Activated CD4-positive, alpha-beta T cell treated with anti-CD3 and anti-CD28 coated beads for 36 hours (primary cell): Measurements from ENCODE around the gene GABRP. TPM values are rescaled to one million over a fixed set of nuclear protein-coding genes. Genes with fewer than 3 reads are reported as not detected.
"Not testable (repeated sequence)": the region's sequence is repeated elsewhere in the genome, so short reads cannot be mapped to it uniquely, and the experiment has no call there.

Source experiments
- ATAC-seq: fragments of 200-7000 bp; cut with Tn5 transposase; one replicate; pipeline ENCODE4 v1.10.0; 2021; ENCODE audit warnings: mild to moderate bottlenecking, moderate library complexity
- CTCF ChIA-PET: fragments of 350-600 bp; sonication (Branson Sonifier 250); formaldehyde crosslinking; loops from one replicate; lab custom pipeline; 2021; ENCODE audit warnings: antibody characterized with exemption; lab: Charles Lee
- POLR2A ChIA-PET: fragments of 350-600 bp; sonication (Branson Sonifier 250); formaldehyde crosslinking; loops from one replicate; lab custom pipeline; 2021; ENCODE audit warnings: antibody characterized with exemption, inconsistent platforms; lab: Charles Lee
- DNase-seq: peaks from one replicate; pipeline ENCODE4 v3.0.0-alpha.2; 2020
- H3K27ac Mint-ChIP-seq: one replicate; pipeline ENCODE4 v1.8.0; 2021; ENCODE audit warnings: mixed read lengths
- H3K27me3 Mint-ChIP-seq: one replicate; pipeline ENCODE4 v1.8.0; 2021; ENCODE audit warnings: mixed read lengths
- H3K36me3 Mint-ChIP-seq: one replicate; pipeline ENCODE4 v1.8.0; 2021; ENCODE audit warnings: low read depth, mixed read lengths
- H3K4me1 Mint-ChIP-seq: one replicate; pipeline ENCODE4 v1.8.0; 2021; ENCODE audit warnings: mixed read lengths
- H3K4me3 Mint-ChIP-seq: one replicate; pipeline ENCODE4 v1.8.0; 2021; ENCODE audit warnings: mild to moderate bottlenecking, moderate library complexity, mixed read lengths
- H3K9me3 Mint-ChIP-seq: one replicate; pipeline ENCODE4 v1.8.0; 2021; ENCODE audit warnings: low read depth, mixed read lengths
- intact Hi-C, 2 experiments: fragments of 100-400 bp; cut with DNase I in 1 of 2; cut with micrococcal nuclease in 1 of 2; formaldehyde crosslinking; loops; one replicate each; pipeline versions ENCODE4 v1.14.2 to v1.15.1; 2022 to 2024; cut with DNase I, micrococcal nuclease
- total RNA-seq, 2 experiments: library from RNA; stranded (reverse); gene quantifications; one replicate each; pipeline ENCODE4 v1.2.3, GENCODE V29; 2021

Gene GABRP
- total RNA-seq, 2 experiments from 2014 or later, result not detected

- ATAC-seq, result no peak
- intact Hi-C loops, result loop anchor here (5.0 to 10.0 kb wide), 3 partner anchors 398 to 1295 kb away; no protein-coding TSS in a partner anchor
- peaks cover 37% of the 10 kb centered on the region for H3K27me3 Mint-ChIP-seq
Measured at GRCh38 chr5:170746961-170747340, 36.6 kb upstream of the GABRP start.

GRCh38 chr5:170747357-170747756 lies 36.2 kb upstream of the GABRP start:
- DNase-seq (no peak), ATAC-seq (no peak)
- intact Hi-C loops, result loop anchor here (5.0 to 10.0 kb wide), 3 partner anchors 397 to 1295 kb away; no protein-coding TSS in a partner anchor
- no peak overlapping the region for H3K4me3 Mint-ChIP-seq
- CTCF ChIA-PET, result no interaction called here
- H3K27me3 Mint-ChIP-seq, result peaks cover 36% of the 10 kb centered on the region
- peaks cover 2% of the 10 kb centered on the region for H3K4me1 Mint-ChIP-seq
- POLR2A ChIA-PET, result no interaction called here
- no peaks in the 10 kb centered on the region for H3K9me3 Mint-ChIP-seq
- H3K36me3 Mint-ChIP-seq, result no peaks in the 10 kb centered on the region
- H3K27ac Mint-ChIP-seq, result no peak overlapping the region

More at GRCh38 chr5:170746961-170747340, 36.6 kb upstream of the GABRP start:
- H3K27ac Mint-ChIP-seq, result no peak overlapping the region
- peaks cover 2% of the 10 kb centered on the region for H3K4me1 Mint-ChIP-seq
- no peak for DNase-seq
- POLR2A ChIA-PET, result no interaction called here
- CTCF ChIA-PET, result interaction anchor here (0.7 to 2.6 kb wide), 2 partner anchors 45 to 853 kb away, joined by 3 to 10 read pairs; no protein-coding TSS in a partner anchor
- H3K4me3 Mint-ChIP-seq, result no peak overlapping the region
- no peaks in the 10 kb centered on the region for H3K36me3 Mint-ChIP-seq
- H3K9me3 Mint-ChIP-seq, result no peaks in the 10 kb centered on the region

- intact Hi-C loops, result loop anchor here (5.0 to 10.0 kb wide), 3 partner anchors 397 to 1294 kb away; no protein-coding TSS in a partner anchor
- CTCF ChIA-PET, result interaction anchor here (0.7 kb wide), 1 partner anchor 334 kb away, joined by 3 read pairs; no protein-coding TSS in a partner anchor
Measured at GRCh38 chr5:170747851-170748250, 35.7 kb upstream of the GABRP start.

GRCh38 chr5:170748951-170749471 lies 34.5 kb upstream of the GABRP start:
- Mint-ChIP-seq H3K36me3 (no peaks in the 10 kb centered on the region), H3K4me3 (no peak overlapping the region), H3K4me1 (peaks cover 2% of the 10 kb centered on the region), H3K27me3 (peaks cover 27% of the 10 kb centered on the region), H3K9me3 (no peaks in the 10 kb centered on the region), H3K27ac (no peak overlapping the region)
- DNase-seq (no peak), ATAC-seq (no peak)
- POLR2A ChIA-PET, result no interaction called here
- CTCF ChIA-PET, result no interaction called here
- intact Hi-C loops, result loop anchor here (5.0 to 10.0 kb wide), 3 partner anchors 396 to 1293 kb away; no protein-coding TSS in a partner anchor

More at GRCh38 chr5:170747851-170748250, 35.7 kb upstream of the GABRP start:
- no peaks in the 10 kb centered on the region for H3K36me3 Mint-ChIP-seq
- H3K27me3 Mint-ChIP-seq, result peaks cover 38% of the 10 kb centered on the region
- H3K4me1 Mint-ChIP-seq, result peaks cover 2% of the 10 kb centered on the region
- ATAC-seq (no peak), DNase-seq (no peak)
- no peak overlapping the region for H3K27ac Mint-ChIP-seq
- POLR2A ChIA-PET, result no interaction called here
- H3K4me3 Mint-ChIP-seq, result no peak overlapping the region
- H3K9me3 Mint-ChIP-seq, result no peaks in the 10 kb centered on the region

GRCh38 chr5:170749911-170750431 lies 33.6 kb upstream of the GABRP start:
- Mint-ChIP-seq H3K36me3 (no peaks in the 10 kb centered on the region), H3K4me3 (no peak overlapping the region), H3K27me3 (peaks cover 22% of the 10 kb centered on the region), H3K9me3 (no peaks in the 10 kb centered on the region), H3K4me1 (no peaks in the 10 kb centered on the region), H3K27ac (no peak overlapping the region)
- intact Hi-C loops, result loop anchor here (5.0 to 10.0 kb wide), 3 partner anchors 395 to 1292 kb away; no protein-coding TSS in a partner anchor
- POLR2A ChIA-PET, result no interaction called here
- CTCF ChIA-PET, result no interaction called here
- no peak for DNase-seq
- ATAC-seq, result no peak

- ChIA-PET CTCF (interaction anchor here (0.6 kb wide), 1 partner anchor 117 kb away, joined by 4 read pairs; no protein-coding TSS in a partner anchor), POLR2A (no interaction called here)
- DNase-seq (no peak), ATAC-seq (no peak)
- Mint-ChIP-seq H3K4me1 (no peaks in the 10 kb centered on the region), H3K36me3 (no peaks in the 10 kb centered on the region), H3K9me3 (no peaks in the 10 kb centered on the region), H3K27me3 (peaks cover 20% of the 10 kb centered on the region), H3K27ac (no peak overlapping the region), H3K4me3 (no peak overlapping the region)
- intact Hi-C loops, result no loop called here
Measured at GRCh38 chr5:170750791-170751190, 32.7 kb upstream of the GABRP start.

- H3K4me1 Mint-ChIP-seq, result no peaks in the 10 kb centered on the region
- H3K4me3 Mint-ChIP-seq, result no peak overlapping the region
- H3K27me3 Mint-ChIP-seq, result peaks cover 15% of the 10 kb centered on the region
- H3K36me3 Mint-ChIP-seq, result no peaks in the 10 kb centered on the region
- DNase-seq (no peak), ATAC-seq (no peak)
- intact Hi-C loops, result no loop called here
- no peaks in the 10 kb centered on the region for H3K9me3 Mint-ChIP-seq
- ChIA-PET POLR2A (no interaction called here), CTCF (interaction anchor here (0.5 kb wide), 1 partner anchor 262 kb away, joined by 3 read pairs; no protein-coding TSS in a partner anchor)
- H3K27ac Mint-ChIP-seq, result no peak overlapping the region
Measured at GRCh38 chr5:170751631-170752030, 31.9 kb upstream of the GABRP start.

GRCh38 chr5:170752257-170753215 lies 31.0 kb upstream of the GABRP start:
- Mint-ChIP-seq H3K9me3 (no peaks in the 10 kb centered on the region), H3K4me3 (no peak overlapping the region), H3K27me3 (peaks cover 8% of the 10 kb centered on the region), H3K27ac (no peak overlapping the region), H3K4me1 (no peaks in the 10 kb centered on the region), H3K36me3 (no peaks in the 10 kb centered on the region)
- ATAC-seq (no peak), DNase-seq (no peak)
- CTCF ChIA-PET, result interaction anchor here (0.7 kb wide), 1 partner anchor 36 kb away, joined by 3 read pairs; no protein-coding TSS in a partner anchor
- intact Hi-C loops, result no loop called here
- POLR2A ChIA-PET, result no interaction called here

- ChIA-PET CTCF (no interaction called here), POLR2A (no interaction called here)
- no peaks in the 10 kb centered on the region for H3K36me3 Mint-ChIP-seq
- peaks cover 5% of the 10 kb centered on the region for H3K27me3 Mint-ChIP-seq
- no peak overlapping the region for H3K4me3 Mint-ChIP-seq
- no peak for ATAC-seq
- no peaks in the 10 kb centered on the region for H3K4me1 Mint-ChIP-seq
- intact Hi-C loops, result no loop called here
- DNase-seq, result no peak
- no peaks in the 10 kb centered on the region for H3K9me3 Mint-ChIP-seq
- H3K27ac Mint-ChIP-seq, result no peak overlapping the region
Measured at GRCh38 chr5:170753311-170753710, 30.2 kb upstream of the GABRP start.

- intact Hi-C loops, H3K27me3 Mint-ChIP-seq, H3K27ac Mint-ChIP-seq, H3K9me3 Mint-ChIP-seq, H3K4me1 Mint-ChIP-seq, ATAC-seq, DNase-seq, H3K4me3 Mint-ChIP-seq, H3K36me3 Mint-ChIP-seq, CTCF ChIA-PET: not testable (repeated sequence)
- POLR2A ChIA-PET, result interaction anchor here (0.5 kb wide), 1 partner anchor 611 kb away, joined by 3 read pairs; no protein-coding TSS in a partner anchor
Measured at GRCh38 chr5:170754508-170754907, 29.0 kb upstream of the GABRP start.

- no peak overlapping the region for H3K4me3 Mint-ChIP-seq
- no peaks in the 10 kb centered on the region for H3K36me3 Mint-ChIP-seq
- ChIA-PET POLR2A (no interaction called here), CTCF (no interaction called here)
- no peaks in the 10 kb centered on the region for H3K4me1 Mint-ChIP-seq
- no peaks in the 10 kb centered on the region for H3K9me3 Mint-ChIP-seq
- no peak for ATAC-seq
- H3K27ac Mint-ChIP-seq, result no peak overlapping the region
- DNase-seq, result no peak
- intact Hi-C loops, result no loop called here
- H3K27me3 Mint-ChIP-seq, result peaks cover 6% of the 10 kb centered on the region
Measured at GRCh38 chr5:170755679-170756456, 27.7 kb upstream of the GABRP start.
